Activated naive CD8-positive, alpha-beta T cell treated with anti-CD3 and anti-CD28 coated beads for 36 hours (primary cell): ENCODE data around the gene REPS1. TPM values are rescaled to one million over a fixed set of nuclear protein-coding genes. Genes with fewer than 3 reads are reported as not detected.
"Not testable (repeated sequence)": the region's sequence is repeated elsewhere in the genome, so short reads cannot be mapped to it uniquely, and the experiment has no call there.

ENCODE experiments used
- DNase-seq: peaks from one replicate; pipeline ENCODE4 v3.0.0; 2021
- H3K27ac Mint-ChIP-seq: one replicate; pipeline ENCODE4 v1.8.0; 2022; ENCODE audit warnings: mild to moderate bottlenecking, moderate library complexity, mixed read lengths
- H3K27me3 Mint-ChIP-seq: one replicate; pipeline ENCODE4 v1.8.0; 2022; ENCODE audit warnings: mild to moderate bottlenecking, mixed read lengths
- H3K36me3 Mint-ChIP-seq: one replicate; pipeline ENCODE4 v1.8.0; 2021; ENCODE audit warnings: mild to moderate bottlenecking, mixed read lengths
- H3K4me1 Mint-ChIP-seq: one replicate; pipeline ENCODE4 v1.8.0; 2021; ENCODE audit warnings: mixed read lengths
- H3K4me3 Mint-ChIP-seq: one replicate; pipeline ENCODE4 v1.8.0; 2022; ENCODE audit warnings: mild to moderate bottlenecking, moderate library complexity, mixed read lengths
- H3K9me3 Mint-ChIP-seq: one replicate; pipeline ENCODE4 v1.8.0; 2022; ENCODE audit warnings: mixed read lengths
- total RNA-seq, 2 experiments: library from RNA; stranded (reverse); gene quantifications; one replicate each; pipeline ENCODE4 v1.2.3, GENCODE V29; 2021

REPS1 gene
- total RNA-seq, 2 experiments from 2014 or later: 59.7 to 73.2 TPM

- peaks cover 40% of the 10 kb centered on the region for H3K4me1 Mint-ChIP-seq
- H3K4me3 Mint-ChIP-seq: no peak overlapping the region
- peak; percentile 8 for DNase-seq
These were observed 43.6 kb downstream of the REPS1 start for GRCh38 chr6:138944412-138944811.

GRCh38 chr6:138943089-138943625, 44.9 kb downstream of the REPS1 start:
- H3K9me3 Mint-ChIP-seq: peaks cover 7% of the 10 kb centered on the region
- peaks cover 32% of the 10 kb centered on the region for H3K4me1 Mint-ChIP-seq
- no peak for DNase-seq
- H3K27me3 Mint-ChIP-seq: no peaks in the 10 kb centered on the region
- H3K36me3 Mint-ChIP-seq: peaks cover 48% of the 10 kb centered on the region
- no peak overlapping the region for H3K4me3 Mint-ChIP-seq
- peak overlapping the region; percentile 26 for H3K27ac Mint-ChIP-seq

More at GRCh38 chr6:138944412-138944811, 43.6 kb downstream of the REPS1 start:
- H3K27me3 Mint-ChIP-seq: no peaks in the 10 kb centered on the region
- no peak overlapping the region for H3K27ac Mint-ChIP-seq
- peaks cover 4% of the 10 kb centered on the region for H3K9me3 Mint-ChIP-seq
- H3K36me3 Mint-ChIP-seq: peaks cover 39% of the 10 kb centered on the region

DNA sequence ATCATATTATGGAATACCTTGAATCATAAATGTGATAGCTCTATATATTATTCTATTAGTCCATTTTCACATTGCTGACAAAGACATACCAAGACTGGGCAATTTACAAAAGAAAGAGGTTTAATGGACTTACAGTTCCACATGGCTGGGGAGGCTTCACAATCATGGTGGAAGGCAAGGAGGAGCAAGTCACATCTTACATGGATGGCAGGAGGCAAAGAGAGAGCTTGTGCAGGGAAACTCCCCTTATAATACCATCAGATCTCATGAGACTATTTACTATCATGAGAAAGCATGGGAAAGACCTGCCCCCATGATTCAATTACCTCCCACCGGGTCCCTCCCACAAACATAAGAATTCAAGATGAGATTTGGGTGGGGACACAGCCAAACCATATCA, 51.2 kb downstream of the REPS1 start:
- H3K27me3 Mint-ChIP-seq, H3K9me3 Mint-ChIP-seq, H3K27ac Mint-ChIP-seq, H3K4me1 Mint-ChIP-seq, DNase-seq, H3K4me3 Mint-ChIP-seq: not testable (repeated sequence)
- H3K36me3 Mint-ChIP-seq: peaks cover 51% of the 10 kb centered on the region

DNA sequence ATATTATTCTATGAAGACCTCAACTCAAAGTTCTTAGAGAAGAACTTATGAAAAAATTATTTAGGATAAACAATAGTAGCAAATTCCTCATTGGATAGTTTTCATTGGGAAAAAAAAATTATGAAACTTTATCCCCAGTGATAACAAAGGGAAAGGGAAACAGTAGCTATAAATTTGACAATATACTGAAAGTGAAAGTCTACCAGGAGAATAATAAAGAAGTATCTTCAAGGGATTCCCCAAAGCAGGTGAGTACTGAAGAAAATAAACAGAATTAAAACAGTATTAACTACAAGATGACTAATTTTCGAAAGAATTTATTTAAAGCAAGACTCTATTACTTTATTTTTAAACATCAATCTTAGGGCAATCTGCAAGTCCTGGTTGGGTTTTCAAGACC, 56.4 kb downstream of the REPS1 start:
- Mint-ChIP-seq H3K27ac (no peak overlapping the region), H3K36me3 (peaks cover 21% of the 10 kb centered on the region), H3K4me1 (peaks cover 5% of the 10 kb centered on the region), H3K9me3 (no peaks in the 10 kb centered on the region), H3K27me3 (no peaks in the 10 kb centered on the region), H3K4me3 (no peak overlapping the region)
- DNase-seq: no peak

- Mint-ChIP-seq H3K4me3 (no peak overlapping the region), H3K27ac (no peak overlapping the region), H3K36me3 (peaks cover 11% of the 10 kb centered on the region), H3K4me1 (peaks cover under 1% of the 10 kb centered on the region), H3K9me3 (no peaks in the 10 kb centered on the region), H3K27me3 (no peaks in the 10 kb centered on the region)
- DNase-seq: no peak
These were observed 61.5 kb downstream of the REPS1 start for GRCh38 chr6:138926579-138926978.

- no peaks in the 10 kb centered on the region for H3K27me3 Mint-ChIP-seq
- no peak overlapping the region for H3K4me3 Mint-ChIP-seq
- H3K4me1 Mint-ChIP-seq: no peaks in the 10 kb centered on the region
- H3K36me3 Mint-ChIP-seq: peaks cover 11% of the 10 kb centered on the region
- no peaks in the 10 kb centered on the region for H3K9me3 Mint-ChIP-seq
- no peak for DNase-seq
- H3K27ac Mint-ChIP-seq: no peak overlapping the region
These were observed 62.2 kb downstream of the REPS1 start for GRCh38 chr6:138925806-138926205.

GRCh38 chr6:138923561-138923960, 64.5 kb downstream of the REPS1 start:
- no peak overlapping the region for H3K4me3 Mint-ChIP-seq
- no peaks in the 10 kb centered on the region for H3K9me3 Mint-ChIP-seq
- no peak overlapping the region for H3K27ac Mint-ChIP-seq
- peaks cover 13% of the 10 kb centered on the region for H3K36me3 Mint-ChIP-seq
- no peak for DNase-seq
- no peaks in the 10 kb centered on the region for H3K4me1 Mint-ChIP-seq
- H3K27me3 Mint-ChIP-seq: no peaks in the 10 kb centered on the region

GRCh38 chr6:138920906-138921305, 67.1 kb downstream of the REPS1 start:
- Mint-ChIP-seq H3K9me3 (no peaks in the 10 kb centered on the region), H3K4me3 (no peak overlapping the region), H3K4me1 (no peaks in the 10 kb centered on the region), H3K36me3 (peaks cover 8% of the 10 kb centered on the region), H3K27ac (no peak overlapping the region), H3K27me3 (no peaks in the 10 kb centered on the region)
- DNase-seq: no peak

DNA sequence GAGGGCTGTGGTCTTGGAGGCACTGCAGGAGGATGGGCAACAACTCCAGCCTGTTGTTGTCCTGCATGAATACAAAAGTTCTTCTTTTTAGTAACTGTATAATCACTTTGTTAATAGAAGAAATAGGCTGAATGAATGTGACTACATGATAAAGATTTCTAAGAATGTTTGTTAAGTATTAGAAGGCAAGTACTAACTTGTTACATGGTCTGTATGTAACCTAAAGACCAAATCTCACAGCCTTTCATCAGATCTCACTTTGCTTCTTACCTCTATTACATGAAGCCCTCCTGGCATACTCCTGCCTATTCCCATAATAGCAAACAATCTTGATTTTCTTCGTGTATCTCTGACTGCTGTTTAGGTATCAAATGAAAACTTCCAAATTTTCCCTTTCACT, 73.4 kb downstream of the REPS1 start:
- Mint-ChIP-seq H3K27me3 (no peaks in the 10 kb centered on the region), H3K9me3 (no peaks in the 10 kb centered on the region), H3K4me3 (no peak overlapping the region), H3K4me1 (no peaks in the 10 kb centered on the region), H3K27ac (no peak overlapping the region), H3K36me3 (peaks cover 27% of the 10 kb centered on the region)
- no peak for DNase-seq

GRCh38 chr6:138912308-138912707, 75.7 kb downstream of the REPS1 start:
- Mint-ChIP-seq H3K27me3 (no peaks in the 10 kb centered on the region), H3K4me1 (no peaks in the 10 kb centered on the region), H3K36me3 (peaks cover 32% of the 10 kb centered on the region), H3K9me3 (no peaks in the 10 kb centered on the region), H3K4me3 (no peak overlapping the region), H3K27ac (no peak overlapping the region)
- no peak for DNase-seq

DNA sequence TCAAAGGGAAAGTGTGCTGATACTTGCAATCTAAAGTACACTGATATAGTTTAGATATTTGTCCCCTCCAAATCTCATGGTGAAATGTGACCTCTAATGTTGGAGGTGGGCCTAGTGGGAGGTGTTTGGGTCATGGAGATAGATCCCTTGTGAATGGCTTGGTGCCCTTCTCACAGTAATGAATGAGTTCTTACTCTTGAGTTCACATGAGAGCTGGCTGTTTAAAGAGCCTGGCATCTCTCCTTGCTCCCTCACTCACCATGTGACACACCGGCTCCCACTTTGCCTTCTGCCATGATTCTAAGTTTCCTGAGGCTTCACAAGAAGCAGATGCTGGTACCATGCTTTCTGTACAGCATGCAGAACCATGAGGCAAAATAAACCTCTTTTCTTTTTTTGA, 78.1 kb downstream of the REPS1 start:
- Mint-ChIP-seq H3K36me3 (peaks cover 37% of the 10 kb centered on the region), H3K4me1 (no peaks in the 10 kb centered on the region), H3K27ac (no peak overlapping the region), H3K9me3 (no peaks in the 10 kb centered on the region), H3K4me3 (no peak overlapping the region), H3K27me3 (no peaks in the 10 kb centered on the region)
- DNase-seq: no peak

- DNase-seq: no peak
- no peaks in the 10 kb centered on the region for H3K27me3 Mint-ChIP-seq
- H3K9me3 Mint-ChIP-seq: no peaks in the 10 kb centered on the region
- H3K4me3 Mint-ChIP-seq: no peak overlapping the region
- peaks cover 34% of the 10 kb centered on the region for H3K36me3 Mint-ChIP-seq
- H3K4me1 Mint-ChIP-seq: no peaks in the 10 kb centered on the region
- H3K27ac Mint-ChIP-seq: no peak overlapping the region
These were observed 78.5 kb downstream of the REPS1 start for GRCh38 chr6:138909511-138909910.

DNA sequence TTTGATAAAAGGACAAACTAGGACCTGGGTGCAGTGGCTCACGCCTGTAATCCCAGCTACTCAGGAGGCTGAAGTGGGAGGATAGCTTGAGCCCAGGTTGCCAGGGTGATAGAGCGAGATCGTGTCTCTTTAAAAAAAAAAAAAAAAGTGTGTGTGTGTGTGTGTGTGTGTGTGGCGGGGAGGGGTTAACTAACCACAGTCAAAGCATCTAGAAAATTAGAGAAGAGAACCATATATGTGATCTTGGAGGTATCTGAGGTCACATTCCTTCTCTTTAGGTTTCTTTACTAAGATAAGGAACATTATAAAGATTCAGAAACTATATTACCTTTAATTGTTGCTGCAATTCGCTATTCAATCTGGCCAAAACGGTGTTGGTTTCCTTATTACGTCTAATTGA, 80.9 kb downstream of the REPS1 start:
- Mint-ChIP-seq H3K27me3 (no peaks in the 10 kb centered on the region), H3K27ac (no peak overlapping the region), H3K4me3 (no peak overlapping the region), H3K4me1 (no peaks in the 10 kb centered on the region), H3K36me3 (peaks cover 28% of the 10 kb centered on the region), H3K9me3 (no peaks in the 10 kb centered on the region)
- DNase-seq: no peak

GRCh38 chr6:138897031-138897430, 91.0 kb downstream of the REPS1 start:
- H3K36me3 Mint-ChIP-seq: peaks cover 32% of the 10 kb centered on the region
- no peak overlapping the region for H3K4me3 Mint-ChIP-seq
- DNase-seq: no peak
- H3K27me3 Mint-ChIP-seq: no peaks in the 10 kb centered on the region
- peaks cover 1% of the 10 kb centered on the region for H3K9me3 Mint-ChIP-seq
- no peak overlapping the region for H3K27ac Mint-ChIP-seq
- no peaks in the 10 kb centered on the region for H3K4me1 Mint-ChIP-seq

- Mint-ChIP-seq H3K4me3 (no peak overlapping the region), H3K4me1 (no peaks in the 10 kb centered on the region)
These were observed 91.8 kb downstream of the REPS1 start for GRCh38 chr6:138896104-138896756.

GRCh38 chr6:138891255-138891986, 96.6 kb downstream of the REPS1 start:
- no peak overlapping the region for H3K4me3 Mint-ChIP-seq
- H3K9me3 Mint-ChIP-seq: no peaks in the 10 kb centered on the region
- no peak for DNase-seq
- no peaks in the 10 kb centered on the region for H3K27me3 Mint-ChIP-seq
- H3K4me1 Mint-ChIP-seq: no peaks in the 10 kb centered on the region
- H3K36me3 Mint-ChIP-seq: peaks cover 7% of the 10 kb centered on the region
- H3K27ac Mint-ChIP-seq: no peak overlapping the region

More at GRCh38 chr6:138896104-138896756, 91.8 kb downstream of the REPS1 start:
- no peak overlapping the region for H3K27ac Mint-ChIP-seq
- no peak for DNase-seq
- no peaks in the 10 kb centered on the region for H3K27me3 Mint-ChIP-seq
- H3K36me3 Mint-ChIP-seq: peaks cover 29% of the 10 kb centered on the region
- peaks cover 1% of the 10 kb centered on the region for H3K9me3 Mint-ChIP-seq
